HL-60 (cell line): ENCODE results near the gene QRICH1.

Experiments
- DNase-seq, 2 experiments: peaks; one replicate each; pipeline ENCODE4 v3.0.0-alpha.2; 2010 to 2020; ENCODE audit warnings: low read depth in 1 of 2, low spot score in 1 of 2
- H3K27ac ChIP-seq: fragments of 250-450 bp; sonication (Bioruptor Pico); replicated peaks from 2 replicates; pipeline ENCODE4 v1.5.1; 2020; ENCODE audit warnings: mild to moderate bottlenecking, moderate library complexity
- H3K27me3 ChIP-seq: fragments of 250-450 bp; sonication (Bioruptor Pico); 2 replicates; pipeline ENCODE4 v1.5.1; 2021; ENCODE audit warnings: mild to moderate bottlenecking, moderate library complexity; ENCODE audit not compliant: insufficient read depth, poor library complexity, severe bottlenecking
- H3K4me3 ChIP-seq: replicated peaks from 2 replicates; pipeline ENCODE4 v1.5.1; 2011; ENCODE audit warnings: mild to moderate bottlenecking, control low read depth, low read length; ENCODE audit not compliant: insufficient read depth
- CTCF ChIP-seq: IDR thresholded peaks from one replicate; pipeline ENCODE4 v1.5.1; 2011; ENCODE audit warnings: low read length, control low read depth, inconsistent platforms; ENCODE audit not compliant: insufficient read depth
- GABPA ChIP-seq: IDR thresholded peaks from 2 replicates; pipeline ENCODE4 v1.6.1; 2012; ENCODE audit warnings: low read depth
- POLR2AphosphoS5 ChIP-seq: IDR thresholded peaks from 2 replicates; pipeline ENCODE4 v1.6.1; 2012; ENCODE audit warnings: low read depth
- REST ChIP-seq: IDR thresholded peaks from 2 replicates; pipeline ENCODE4 v1.6.1; 2012; ENCODE audit warnings: low read depth; ENCODE audit not compliant: insufficient replicate concordance
- SPI1 ChIP-seq: IDR thresholded peaks from 2 replicates; pipeline ENCODE4 v1.6.1; 2012; ENCODE audit warnings: low read depth, mild to moderate bottlenecking, borderline replicate concordance

Gene QRICH1

DNA sequence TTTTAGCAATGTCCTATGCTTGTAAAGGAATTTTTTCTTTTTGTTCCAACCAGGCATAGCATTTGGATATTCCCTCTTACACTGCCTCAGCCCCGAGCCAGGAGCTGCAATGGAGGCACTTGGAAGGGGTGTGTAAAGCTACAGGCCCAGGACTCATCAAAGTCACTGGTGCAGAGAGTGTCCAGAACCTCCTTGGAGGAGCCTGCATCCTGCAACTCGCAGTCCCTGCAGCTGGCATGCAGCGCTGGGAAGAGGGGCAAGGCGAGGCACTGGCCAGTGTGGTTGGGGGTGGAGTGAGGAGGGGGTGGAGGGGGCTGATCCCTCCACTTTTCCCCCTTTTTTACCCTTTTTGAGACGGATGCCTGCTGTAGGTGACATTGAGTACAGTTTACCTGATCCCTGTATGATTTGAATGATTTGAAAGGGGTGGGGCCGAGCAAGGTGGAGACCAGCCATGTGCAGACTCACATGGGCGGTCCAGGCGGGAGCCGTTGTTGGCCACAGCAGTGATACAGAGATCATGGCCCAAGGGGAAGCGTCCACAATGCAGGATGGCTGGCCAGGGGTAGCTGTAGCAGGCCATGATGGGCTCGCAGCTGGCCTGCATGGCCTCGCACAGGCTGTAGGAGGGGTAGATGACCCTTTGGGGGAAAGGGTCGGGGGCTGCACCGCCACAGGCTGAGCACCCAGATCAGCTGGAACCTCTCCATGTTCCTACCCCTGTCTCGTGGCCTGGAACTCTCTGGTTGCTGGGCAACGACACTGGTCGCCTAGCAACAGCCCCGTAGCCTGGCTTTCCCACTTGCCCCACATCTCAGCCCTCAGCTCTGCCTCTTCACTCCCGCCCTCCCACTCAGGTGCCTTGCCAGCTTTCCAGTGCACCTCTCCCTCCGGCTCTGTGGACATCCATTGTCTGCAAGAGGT, 95.9 kb downstream of the QRICH1 start:
- TF ChIP-seq SPI1 (no peak), REST (no peak), CTCF (no peak), POLR2AphosphoS5 (no peak), GABPA (no peak)
- H3K4me3 ChIP-seq, result no peak overlapping the region
- no peaks in the 10 kb centered on the region for H3K27me3 ChIP-seq
- H3K27ac ChIP-seq, result no peak overlapping the region
- no peak for DNase-seq

DNA sequence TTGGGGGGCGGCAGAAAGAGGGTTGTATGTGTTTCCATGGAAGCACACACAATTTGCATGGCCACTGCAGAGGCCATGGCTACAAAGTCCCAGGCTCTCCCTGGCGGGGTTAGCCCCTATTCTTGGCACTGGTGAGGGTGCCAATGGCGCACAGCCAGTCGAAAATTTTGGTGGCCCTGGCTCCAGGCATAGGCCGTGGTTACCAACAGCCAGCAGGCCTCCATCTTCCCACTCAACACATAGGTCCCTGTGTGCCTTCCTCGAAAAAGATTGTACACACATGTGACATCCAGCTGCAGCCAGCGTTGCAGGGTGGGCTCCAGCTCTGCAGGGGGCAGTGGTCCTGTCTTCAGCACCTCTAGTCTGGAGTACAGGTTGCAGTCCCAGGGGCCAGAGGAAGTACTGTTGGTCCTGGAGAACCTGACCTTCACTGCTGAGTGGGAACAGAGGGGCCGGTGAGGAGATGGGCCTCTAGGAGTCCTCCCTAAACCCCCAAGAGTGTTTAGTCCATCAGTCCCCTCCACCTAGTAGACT, 96.7 kb downstream of the QRICH1 start:
- Histone ChIP-seq H3K27me3 (no peaks in the 10 kb centered on the region), H3K4me3 (no peak overlapping the region), H3K27ac (no peak overlapping the region)
- TF ChIP-seq SPI1 (no peak), REST (no peak), CTCF (no peak)
- DNase-seq, result no peak

DNA sequence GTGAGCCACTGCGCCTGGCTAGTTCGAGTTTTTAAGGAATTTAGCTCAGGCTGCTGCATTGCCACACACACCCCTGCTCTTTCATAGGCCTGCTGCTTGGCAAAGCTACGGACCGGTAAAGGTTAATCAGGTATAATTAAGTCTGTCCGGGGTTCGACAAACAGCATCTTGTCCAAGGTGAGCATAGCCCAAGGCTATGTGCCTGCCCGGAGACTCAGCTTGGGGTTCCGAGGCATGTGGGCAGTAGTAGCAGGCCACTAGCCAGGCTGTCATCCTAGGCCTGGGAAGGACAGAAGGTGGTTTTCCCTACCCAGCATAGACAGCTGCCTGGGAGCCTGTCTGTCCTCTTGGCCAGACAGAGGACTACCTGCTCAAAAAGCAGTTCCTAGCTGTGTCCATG, 97.2 kb downstream of the QRICH1 start:
- no peak for DNase-seq
- H3K27me3 ChIP-seq, result no peaks in the 10 kb centered on the region
- H3K27ac ChIP-seq, result no peak overlapping the region
- no peak overlapping the region for H3K4me3 ChIP-seq
- TF ChIP-seq POLR2AphosphoS5, result no peak
- TF ChIP-seq GABPA, result no peak
- no peak for TF ChIP-seq REST
- TF ChIP-seq SPI1, result no peak
- TF ChIP-seq CTCF, result no peak
